ENCODE measurements around the gene ANKRD40CL. TPM values are rescaled to one million over a fixed set of nuclear protein-coding genes. Genes with fewer than 3 reads are reported as not detected.

ANKRD40CL gene
- total and polyA plus RNA-seq, 9 of the 15 experiments (the other 6 are each of a cell fraction or from before 2014, with no cell fraction given): not detected

GRCh38 chr17:50731575-50732460 lies 35.5 kb downstream of the ANKRD40CL start:
- H3K4me3 ChIP-seq: no peak overlapping the region
- no TSS peak for BruUV-seq (replicated peaks)
- H3K27ac ChIP-seq (ENCODE audit: extremely low read depth, low read depth, low read length): peak overlapping the region; percentile 20; the same call in 1 of the 3 replicates
- CTCF ChIA-PET (ENCODE audit: low intra/inter-chr PET ratio): no interaction called here
- in situ Hi-C loops (cut with MboI): no loop called here
- POLR2A ChIA-PET: interaction anchor here (0.5 to 1.9 kb wide), 5 partner anchors 10 to 24 kb away, joined by 3 to 12 read pairs (median 4); partner anchors contain the start of genes ANKRD40 and LUC7L3
- peak; percentile 63 for ATAC-seq
- FAIRE-seq: no peak
- H3K9ac ChIP-seq (ENCODE audit: insufficient read depth in 1 of 2, low read depth in 2 of 2, low read length in 2 of 2): peak overlapping the region in 1 of 2 experiments; percentile 59; a peak in 1 of 4 replicates
- intact Hi-C loops (cut with micrococcal nuclease): no loop called here
- WGBS (ENCODE audit: insufficient coverage, low coverage, missing lambda C conversion rate): 42% methylated on average over 7 of the region's 7 CpGs
- DNase-seq (ENCODE audit: extremely low read depth in 1 of 4, low spot score in 3 of 4): peak in 2 of 4 experiments; percentile 31 to 49
- H2AFZ ChIP-seq (ENCODE audit: low read depth, low read length): no peak overlapping the region
- H3K36me3 ChIP-seq (ENCODE audit: control insufficient read depth, insufficient read depth, low read length): peaks cover 38% of the 10 kb centered on the region
- no peaks in the 10 kb centered on the region for H3K9me3 ChIP-seq (replicated peaks; ENCODE audit: control insufficient read depth, insufficient read depth, low read depth, low read length)
- H3K79me2 ChIP-seq (ENCODE audit: control insufficient read depth, insufficient read depth, low read length): peaks cover 99% of the 10 kb centered on the region
- H3K27me3 ChIP-seq (ENCODE audit: control insufficient read depth in 2 of 2, insufficient read depth in 2 of 2, low read length in 2 of 2): no peaks in the 10 kb centered on the region
- H3K4me1 ChIP-seq (replicated peaks in 1 of 2; ENCODE audit: control insufficient read depth in 2 of 2, insufficient read depth in 2 of 2, low read length in 2 of 2): peaks cover 10 to 21% of the 10 kb centered on the region in 2 experiments; a peak in 4 of 5 replicates
- H4K20me1 ChIP-seq (replicated peaks; ENCODE audit: control insufficient read depth, insufficient read depth, low read length): peaks cover 34% of the 10 kb centered on the region
- no peak overlapping the region for H3K4me2 ChIP-seq (ENCODE audit: insufficient read depth, low read length)
- H3K9me1 ChIP-seq (ENCODE audit: control insufficient read depth, insufficient read depth, low read length): peaks cover 3% of the 10 kb centered on the region
- TF ChIP-seq NR4A1 (CRISPR knock-in tag; IDR thresholded peaks at IDR 0.05): no peak
- 0 out of 2 replicates have a peak, but pooled peaks have one; percentile 26 for TF ChIP-seq NR4A1 (tag; IDR thresholded peaks at IDR 0.05)
- peak; percentile 33; the same call in 1 of the 2 replicates for TF ChIP-seq HINFP (tag; conservative IDR thresholded peaks at IDR 0.05; ENCODE audit: low read depth)
- 0 out of 2 replicates have a peak, but pooled peaks have one; percentile 57 for TF ChIP-seq CREB3 (tag; conservative IDR thresholded peaks at IDR 0.05; ENCODE audit: low read depth)
- TF ChIP-seq SPI1 (IDR thresholded peaks at IDR 0.05; ENCODE audit: borderline replicate concordance, low read depth, low read length): peak; percentile 18; the same call in 1 of the 2 replicates
- TF ChIP-seq PKNOX1 (IDR thresholded peaks at IDR 0.05): peak; percentile 34; the same call in 1 of the 2 replicates
- TF ChIP-seq USF2 (CRISPR knock-in tag; IDR thresholded peaks at IDR 0.05): peak; percentile 26
- 0 out of 2 replicates have a peak, but pooled peaks have one; percentile 46 for TF ChIP-seq DDX20 (tag; IDR thresholded peaks at IDR 0.05; ENCODE audit: low read depth)
- TF ChIP-seq TEAD2 (tag; IDR thresholded peaks at IDR 0.05): 0 out of 2 replicates have a peak, but pooled peaks have one; percentile 41
- peak; percentile 22; the same call in 1 of the 2 replicates for TF ChIP-seq CBFA2T2 (conservative IDR thresholded peaks at IDR 0.05)
- TF ChIP-seq BRF1 (IDR thresholded peaks at IDR 0.05; ENCODE audit: borderline replicate concordance, extremely low read depth, insufficient read length): no peak
- TF ChIP-seq NCOR1 (IDR thresholded peaks at IDR 0.05): no peak
- no peak for TF ChIP-seq ZNF274 (IDR thresholded peaks at IDR 0.05; ENCODE audit: borderline replicate concordance, low read depth, low read length)
- TF ChIP-seq ZNF766 (CRISPR knock-in tag; conservative IDR thresholded peaks at IDR 0.05): 0 out of 2 replicates have a peak, but pooled peaks have one; percentile 11
- TF ChIP-seq TCF3 (CRISPR knock-in tag; IDR thresholded peaks at IDR 0.05): no peak

Measured in K562 (cell line).